ENCODE data around the gene ICAM1.

ICAM1 gene

GRCh38 chr19:10321874-10322835, 51.2 kb downstream of the ICAM1 start:
- no peak for DNase-seq (ENCODE audit: low spot score)

DNA sequence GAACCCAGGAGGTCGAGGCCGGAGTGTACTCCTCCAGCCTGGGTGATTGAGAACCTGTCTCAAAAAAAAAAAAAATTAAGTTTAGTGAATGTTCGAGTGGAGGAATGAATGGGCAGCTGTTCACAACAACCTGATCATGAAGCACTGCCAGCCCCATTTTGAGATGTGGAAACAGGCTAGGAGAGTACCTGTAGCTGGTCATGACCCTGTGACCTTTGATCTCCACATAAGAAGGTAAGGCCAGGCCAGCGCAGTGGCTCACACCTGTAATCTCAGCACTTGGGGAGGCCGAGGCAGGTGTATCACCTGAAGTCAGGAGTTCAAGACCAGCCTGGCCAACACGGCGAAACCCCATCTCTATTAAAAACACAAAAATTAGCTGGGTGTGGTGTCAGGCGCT, 54.8 kb downstream of the ICAM1 start:
- no peak for DNase-seq (ENCODE audit: low spot score)

DNA sequence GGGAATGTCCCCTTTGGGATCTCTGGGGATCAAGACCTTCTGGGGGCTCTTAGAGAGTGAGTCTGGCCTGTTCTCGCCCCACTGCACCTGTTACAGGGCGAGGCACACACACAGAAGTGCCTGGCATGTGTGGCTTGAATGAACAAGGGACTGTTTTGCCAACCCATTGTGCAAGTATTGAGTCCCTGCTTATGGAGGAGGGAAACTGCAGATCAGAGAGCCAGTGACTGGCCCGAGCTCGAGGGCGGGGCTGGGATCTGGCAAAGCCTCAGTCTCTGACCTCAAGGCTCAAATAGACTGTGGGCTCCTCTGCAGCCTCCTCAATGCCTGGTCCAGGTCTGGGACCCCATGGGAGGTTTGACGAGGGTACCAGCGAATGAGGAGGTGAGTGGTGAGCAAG, 56.9 kb downstream of the ICAM1 start:
- no peak for DNase-seq (ENCODE audit: low spot score)

GRCh38 chr19:10328558-10329429, 57.9 kb downstream of the ICAM1 start:
- DNase-seq (ENCODE audit: low spot score): no peak

- no peak for DNase-seq (ENCODE audit: low spot score)
Observed at GRCh38 chr19:10329555-10329954, 58.6 kb downstream of the ICAM1 start.

DNA sequence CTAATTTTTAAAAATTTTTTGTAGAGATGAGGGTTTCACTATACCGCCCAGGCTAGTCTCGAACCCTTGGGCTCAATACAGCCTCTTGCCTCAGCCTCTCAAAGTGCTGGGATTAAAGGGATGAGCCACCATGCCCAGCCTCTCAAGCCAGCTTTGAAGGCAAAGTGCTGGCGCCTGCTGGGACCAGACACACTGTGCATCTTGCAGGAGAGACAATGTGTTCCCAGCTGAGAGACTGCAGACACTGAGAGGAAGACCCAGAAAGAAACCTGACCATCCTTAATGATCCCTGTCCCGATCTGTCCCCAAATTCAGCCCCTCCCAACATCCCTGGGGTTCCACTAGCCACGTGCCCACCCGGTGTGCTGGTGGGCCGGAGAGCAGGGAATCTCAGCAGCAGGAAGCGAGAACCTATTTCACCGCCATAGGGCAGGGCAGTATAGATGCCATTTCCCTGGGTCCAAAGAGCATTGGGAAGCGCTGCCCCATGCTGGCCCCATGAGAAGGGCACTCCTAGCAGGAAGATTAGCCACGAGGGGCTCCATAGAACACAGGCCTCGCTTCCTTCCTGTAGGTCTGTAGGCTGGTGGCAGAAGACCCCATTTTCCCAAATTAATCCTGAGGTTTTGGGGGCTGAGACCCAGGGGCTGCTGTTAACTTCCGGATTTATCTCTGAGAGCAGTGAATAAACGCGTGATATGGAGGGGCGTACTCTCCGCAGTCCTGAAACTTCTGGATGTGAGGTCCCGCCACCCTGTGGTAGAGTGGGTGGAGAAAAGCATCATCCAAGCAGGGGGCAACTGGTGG, 61.4 kb downstream of the ICAM1 start:
- DNase-seq (ENCODE audit: low spot score): no peak

DNA sequence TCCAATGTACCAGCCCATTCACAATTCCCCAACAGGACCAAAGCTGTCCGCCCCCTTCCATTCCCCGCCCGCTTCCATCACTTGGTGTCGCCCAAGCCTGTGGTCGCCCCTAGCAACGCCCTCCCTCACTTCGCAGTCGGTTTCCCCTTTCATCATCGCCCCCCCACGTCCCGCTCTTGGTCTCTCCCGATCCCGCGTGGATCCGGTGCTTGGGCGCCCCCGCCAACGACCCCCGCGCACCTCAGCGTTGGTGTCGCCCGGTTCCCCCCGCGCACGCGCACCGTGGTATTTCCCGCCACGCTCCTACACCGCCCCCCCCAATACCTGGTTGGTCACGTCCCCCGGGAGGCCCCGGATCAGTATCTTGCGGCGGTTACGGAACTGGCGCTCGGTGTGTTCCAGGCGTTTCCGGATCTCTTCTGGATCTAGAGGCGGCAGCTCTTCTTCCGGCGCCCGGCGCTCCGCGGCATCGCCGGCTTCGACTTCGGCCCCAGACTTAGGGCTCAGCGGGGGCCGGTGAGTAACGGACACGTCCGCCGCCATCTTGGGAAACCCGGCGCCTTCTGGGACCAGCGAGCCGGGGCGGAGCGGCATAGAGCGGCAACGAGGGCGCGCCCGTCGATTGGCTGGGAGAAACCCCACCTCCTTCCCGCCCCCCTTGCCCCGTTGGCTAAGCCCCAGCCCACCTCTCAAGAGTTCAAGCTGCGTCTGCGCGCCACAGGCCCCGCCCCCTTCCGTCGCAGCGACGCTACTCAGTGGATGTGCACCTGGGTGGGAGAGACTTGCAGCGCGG, 62.2 kb downstream of the ICAM1 start, which contains the start of gene RAVER1:
TSS of gene RAVER1 (minus strand) at position 565 of the 793 bp plus-strand sequence. CDS start at position 543, 22 bp downstream.
- peak; percentile 99 for DNase-seq (ENCODE audit: low spot score)

GRCh38 chr19:10333758-10334587, 63.1 kb downstream of the ICAM1 start:
- DNase-seq (ENCODE audit: low spot score): no peak

GRCh38 chr19:10334588-10335351, 63.9 kb downstream of the ICAM1 start:
- DNase-seq (ENCODE audit: low spot score): peak; percentile 88

GRCh38 chr19:10335352-10335985, 64.5 kb downstream of the ICAM1 start:
- DNase-seq (ENCODE audit: low spot score): peak; percentile 33

Measured in iPS-NIHi11 (cell line).